OCI-LY3 (cell line): ENCODE results near the gene DYNC1H1.

ENCODE experiments used
- CTCF ChIP-seq: fragments of 200-600, 300-600 bp; sonication (generic); IDR thresholded peaks from 2 replicates; pipeline ENCODE4 v1.5.1; 2014; ENCODE audit warnings: antibody characterized with exemption, low read length, low read depth
- EZH2phosphoT487 ChIP-seq: fragments of 200-600 bp; shearing (Covaris generic); IDR thresholded peaks from 2 replicates; pipeline ENCODE4 v1.6.1; 2018; ENCODE audit warnings: antibody characterized with exemption, mixed run types, low read depth

- TF ChIP-seq CTCF (no peak), EZH2phosphoT487 (no peak)
Observed at GRCh38 chr14:101980251-101980650, 15.9 kb downstream of the DYNC1H1 start.
